Measurements from ENCODE around the gene TMEM151A. TPM values are rescaled to one million over a fixed set of nuclear protein-coding genes. Genes with fewer than 3 reads are reported as not detected.

TMEM151A gene
- total RNA-seq, 3 donors from 2014 or later = 0.16 to 1.6 (median 0.33) TPM

GRCh38 chr11:66292543-66293332 is 1.0 kb downstream of the TMEM151A start:
- H3K4me1 ChIP-seq = peaks cover 0 to 13% of the 10 kb centered on the region in 2 donors
- H3K27ac ChIP-seq = no peak overlapping the region
- H3K36me3 ChIP-seq = no peaks in the 10 kb centered on the region
- H3K4me3 ChIP-seq = peak overlapping the region in 1 of 3 donors; percentile 66
- TF ChIP-seq, protein P1, sequence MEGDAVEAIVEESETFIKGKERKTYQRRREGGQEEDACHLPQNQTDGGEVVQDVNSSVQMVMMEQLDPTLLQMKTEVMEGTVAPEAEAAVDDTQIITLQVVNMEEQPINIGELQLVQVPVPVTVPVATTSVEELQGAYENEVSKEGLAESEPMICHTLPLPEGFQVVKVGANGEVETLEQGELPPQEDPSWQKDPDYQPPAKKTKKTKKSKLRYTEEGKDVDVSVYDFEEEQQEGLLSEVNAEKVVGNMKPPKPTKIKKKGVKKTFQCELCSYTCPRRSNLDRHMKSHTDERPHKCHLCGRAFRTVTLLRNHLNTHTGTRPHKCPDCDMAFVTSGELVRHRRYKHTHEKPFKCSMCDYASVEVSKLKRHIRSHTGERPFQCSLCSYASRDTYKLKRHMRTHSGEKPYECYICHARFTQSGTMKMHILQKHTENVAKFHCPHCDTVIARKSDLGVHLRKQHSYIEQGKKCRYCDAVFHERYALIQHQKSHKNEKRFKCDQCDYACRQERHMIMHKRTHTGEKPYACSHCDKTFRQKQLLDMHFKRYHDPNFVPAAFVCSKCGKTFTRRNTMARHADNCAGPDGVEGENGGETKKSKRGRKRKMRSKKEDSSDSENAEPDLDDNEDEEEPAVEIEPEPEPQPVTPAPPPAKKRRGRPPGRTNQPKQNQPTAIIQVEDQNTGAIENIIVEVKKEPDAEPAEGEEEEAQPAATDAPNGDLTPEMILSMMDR (IDR thresholded peaks at IDR 0.05) = no peak
- TF ChIP-seq POLR2AphosphoS5 (IDR thresholded peaks at IDR 0.05) (no peak), POLR2A (IDR thresholded peaks at IDR 0.05) (no peak)
- no peak for DNase-seq (ENCODE audit: low spot score in 2 of 2)
- intact Hi-C loops (cut with DNase I; ENCODE audit: low total_unique reads) = loop anchor here (1.0 kb wide), 1 partner anchor 33 kb away; no protein-coding TSS in a partner anchor
- H3K9me3 ChIP-seq = no peaks in the 10 kb centered on the region
- H3K27me3 ChIP-seq = peaks cover 5 to 39% of the 10 kb centered on the region in 2 donors

DNA sequence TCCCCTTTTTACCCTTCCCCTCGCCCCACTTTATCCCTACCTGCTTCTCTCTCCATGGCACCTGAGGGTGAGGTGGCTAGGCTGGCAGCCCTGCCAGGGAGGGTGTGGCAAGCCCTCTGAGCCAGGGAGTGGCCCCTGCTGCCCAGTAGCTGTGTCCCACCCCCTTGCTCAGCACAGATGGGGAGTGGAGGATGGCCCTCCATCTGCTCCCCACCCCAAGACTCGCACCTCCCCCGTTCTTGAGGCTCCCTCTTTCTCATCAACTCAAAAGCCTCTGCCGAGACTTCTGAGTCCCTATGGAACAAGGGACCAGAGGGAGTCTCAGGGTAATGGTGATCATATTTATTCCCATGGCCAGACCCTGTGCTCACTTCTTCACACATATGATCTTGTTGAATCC is 1.7 kb downstream of the TMEM151A start:
- no peak for DNase-seq (ENCODE audit: low spot score in 2 of 2)

GRCh38 chr11:66293777-66294625 is 2.3 kb downstream of the TMEM151A start:
- Histone ChIP-seq H3K27me3 (peaks cover 5 to 39% of the 10 kb centered on the region in 2 donors), H3K9me3 (no peaks in the 10 kb centered on the region), H3K36me3 (no peaks in the 10 kb centered on the region), H3K27ac (no peak overlapping the region), H3K4me3 (no peak overlapping the region), H3K4me1 (peaks cover 0 to 7% of the 10 kb centered on the region in 2 donors)
- no peak for DNase-seq (ENCODE audit: low spot score in 2 of 2)
- TF ChIP-seq POLR2A (IDR thresholded peaks at IDR 0.05) (no peak), POLR2AphosphoS5 (IDR thresholded peaks at IDR 0.05) (no peak)
- TF ChIP-seq, protein P1 (IDR thresholded peaks at IDR 0.05) = no peak
- intact Hi-C loops (cut with DNase I; ENCODE audit: low total_unique reads) = no loop called here

More for the DNA sequence above, 1.7 kb downstream of the TMEM151A start:
- peaks cover 5 to 39% of the 10 kb centered on the region in 2 donors for H3K27me3 ChIP-seq
- no peak for TF ChIP-seq POLR2AphosphoS5 (IDR thresholded peaks at IDR 0.05)
- TF ChIP-seq POLR2A (IDR thresholded peaks at IDR 0.05) = no peak
- TF ChIP-seq, protein P1 (IDR thresholded peaks at IDR 0.05) = no peak
- intact Hi-C loops (cut with DNase I; ENCODE audit: low total_unique reads) = no loop called here
- no peaks in the 10 kb centered on the region for H3K9me3 ChIP-seq
- H3K4me3 ChIP-seq = no peak overlapping the region
- no peaks in the 10 kb centered on the region for H3K36me3 ChIP-seq
- H3K4me1 ChIP-seq = peaks cover 0 to 7% of the 10 kb centered on the region in 2 donors
- H3K27ac ChIP-seq = no peak overlapping the region

DNA sequence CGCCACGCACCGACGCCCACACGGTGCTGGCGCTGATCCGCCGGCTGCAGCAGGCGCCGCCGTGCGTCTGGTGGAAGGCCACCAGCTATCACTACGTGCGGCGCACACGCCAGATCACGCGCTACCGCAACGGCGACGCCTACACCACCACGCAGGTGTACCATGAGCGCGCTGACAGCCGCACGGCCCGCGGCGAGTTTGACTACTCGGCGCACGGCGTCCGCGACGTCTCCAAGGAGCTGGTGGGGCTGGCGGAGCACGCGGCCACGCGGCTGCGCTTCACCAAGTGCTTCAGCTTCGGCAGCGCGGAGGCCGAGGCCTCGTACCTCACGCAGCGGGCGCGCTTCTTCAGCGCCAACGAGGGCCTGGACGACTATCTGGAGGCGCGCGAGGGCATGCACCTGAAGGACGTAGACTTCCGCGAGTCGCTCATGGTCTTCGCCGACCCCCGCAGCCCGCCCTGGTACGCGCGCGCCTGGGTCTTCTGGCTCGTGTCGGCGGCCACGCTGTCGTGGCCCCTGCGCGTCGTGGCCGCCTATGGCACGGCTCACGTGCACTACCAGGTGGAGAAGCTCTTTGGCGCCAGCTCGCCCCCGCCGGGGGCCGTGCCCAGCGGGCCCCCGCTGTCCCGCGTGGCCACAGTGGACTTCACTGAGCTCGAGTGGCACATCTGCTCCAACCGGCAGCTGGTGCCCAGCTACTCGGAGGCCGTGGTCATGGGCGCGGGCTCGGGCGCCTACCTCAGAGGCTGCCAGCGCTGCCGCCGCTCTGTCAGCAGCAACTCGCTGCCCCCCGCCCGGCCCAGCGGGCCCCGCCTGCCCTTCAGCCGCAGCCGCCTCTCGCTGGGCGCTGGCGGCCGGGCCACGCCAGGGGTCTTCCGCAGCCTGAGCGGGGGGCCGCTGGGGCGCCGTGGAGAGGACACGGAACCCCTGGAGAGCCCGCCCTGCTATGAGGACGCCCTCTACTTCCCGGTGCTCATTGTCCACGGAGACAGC is 3.2 kb downstream of the TMEM151A start:
- H3K36me3 ChIP-seq = no peaks in the 10 kb centered on the region
- intact Hi-C loops (cut with DNase I; ENCODE audit: low total_unique reads) = no loop called here
- no peak for DNase-seq (ENCODE audit: low spot score in 2 of 2)
- H3K27ac ChIP-seq = no peak overlapping the region
- peaks cover 0 to 2% of the 10 kb centered on the region in 2 donors for H3K4me1 ChIP-seq
- H3K4me3 ChIP-seq = no peak overlapping the region
- no peak for TF ChIP-seq POLR2AphosphoS5 (IDR thresholded peaks at IDR 0.05)
- TF ChIP-seq, protein P1 (IDR thresholded peaks at IDR 0.05) = no peak
- no peak for TF ChIP-seq POLR2A (IDR thresholded peaks at IDR 0.05)
- no peaks in the 10 kb centered on the region for H3K9me3 ChIP-seq
- peaks cover 5 to 39% of the 10 kb centered on the region in 2 donors for H3K27me3 ChIP-seq
